ENCODE data around the gene TMEM184B. TPM values are rescaled to one million over a fixed set of nuclear protein-coding genes. Genes with fewer than 3 reads are reported as not detected.

Gene TMEM184B
- total and polyA plus RNA-seq, 2 of the 8 experiments (the other 6 are each of a cell fraction or from before 2014, with no cell fraction given): 41.6 to 81.0 TPM

DNA sequence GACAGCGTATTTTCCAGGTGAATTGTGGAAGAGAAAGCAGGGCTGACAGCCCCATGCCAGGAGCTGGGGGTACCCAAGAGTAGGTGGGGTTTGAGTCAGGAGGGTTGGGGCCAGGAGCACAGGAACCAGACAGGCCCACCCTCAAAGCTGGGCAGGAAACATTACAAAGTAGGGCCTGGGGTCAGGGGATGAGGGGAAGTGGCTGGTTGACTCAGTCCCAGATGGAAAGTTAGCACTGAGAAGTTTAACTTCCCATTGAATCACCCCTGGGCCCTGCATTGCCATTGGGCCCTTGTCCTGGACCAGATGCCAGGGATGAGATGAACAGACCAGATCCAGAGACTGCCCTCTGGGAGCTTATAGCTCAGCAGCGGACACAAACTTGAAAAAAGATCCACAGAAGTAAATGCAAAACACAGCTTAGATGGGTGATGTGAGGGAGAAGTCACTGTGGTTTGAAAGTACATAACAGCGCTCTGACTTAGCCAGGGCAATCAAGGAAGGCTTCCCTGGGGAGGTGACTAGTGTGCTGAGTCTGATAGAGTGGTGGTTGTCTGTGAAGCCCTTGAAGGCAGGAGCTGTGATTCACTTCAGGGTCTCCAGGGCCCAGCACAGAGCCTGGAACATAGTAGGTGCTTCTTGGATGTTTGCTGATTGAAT is 68.8 kb downstream of the TMEM184B start:
- H2BK15ac ChIP-seq (ENCODE audit: low read length): 0 out of 2 replicates have a peak overlapping the region, but pooled peaks have one; percentile 29
- H2AFZ ChIP-seq (ENCODE audit: low read length): no peak overlapping the region
- peaks cover 2 to 21% of the 10 kb centered on the region in 2 experiments; a peak in 2 of 4 replicates for H3K79me2 ChIP-seq (ENCODE audit: control insufficient read depth in 1 of 2, insufficient read depth in 2 of 2, low read length in 2 of 2)
- peaks cover 7 to 11% of the 10 kb centered on the region in 2 experiments for H4K20me1 ChIP-seq (replicated peaks in 1 of 2; ENCODE audit: control insufficient read depth in 1 of 2, insufficient read depth in 2 of 2, low read length in 2 of 2)
- ChIA-PET POLR2A (ENCODE audit: partially characterized antibody) (interaction anchor here (0.8 to 6.6 kb wide), 5 partner anchors 10 to 194 kb away, joined by 3 to 65 read pairs (median 3); no protein-coding TSS in a partner anchor), CTCF (ENCODE audit: partially characterized antibody) (interaction anchor here (0.6 to 2.8 kb wide), 13 partner anchors 8 to 152 kb away, joined by 3 to 12 read pairs (median 3); no protein-coding TSS in a partner anchor)
- H3K4me3 ChIP-seq (ENCODE audit: extremely low read depth in 1 of 4, insufficient read depth in 2 of 4, low read depth in 3 of 4, low read length in 4 of 4): peak overlapping the region in 2 of 4 experiments; percentile 66 to 82; a peak in 3 of 8 replicates
- H3K4me1 ChIP-seq (replicated peaks in 1 of 4; ENCODE audit: control insufficient read depth in 3 of 4, insufficient read depth in 4 of 4, low read length in 3 of 4): peaks cover 0 to 10% (median 6%) of the 10 kb centered on the region in 4 experiments; a peak in 6 of 7 replicates
- H3K9ac ChIP-seq (replicated peaks in 1 of 4; ENCODE audit: extremely low read depth in 1 of 4, low read depth in 3 of 4, low read length in 3 of 4): no peak overlapping the region
- H3K18ac ChIP-seq (ENCODE audit: extremely low read depth, low read length): no peak overlapping the region
- no peak overlapping the region for H3K23ac ChIP-seq (ENCODE audit: insufficient read length)
- DNase-seq (ENCODE audit: low read depth in 1 of 2, low spot score in 2 of 2): no peak
- H3K23me2 ChIP-seq (ENCODE audit: low read depth, low read length): peaks cover 17% of the 10 kb centered on the region
- H3K4me2 ChIP-seq (ENCODE audit: insufficient read depth in 1 of 2, low read depth in 2 of 2, low read length in 2 of 2): peak overlapping the region; percentile 76 to 90; a peak in 3 of 4 replicates
- no peak overlapping the region for H2BK120ac ChIP-seq (replicated peaks; ENCODE audit: low read depth, low read length)
- 0 out of 2 replicates have a peak overlapping the region, but pooled peaks have one; percentile 27 for H2BK12ac ChIP-seq (ENCODE audit: low read depth, low read length)
- H3K27ac ChIP-seq (ENCODE audit: low read depth, low read length): no peak overlapping the region
- no peak overlapping the region for H2AK5ac ChIP-seq (ENCODE audit: low read depth, low read length)
- no peaks in the 10 kb centered on the region for H3K79me1 ChIP-seq (ENCODE audit: low read depth, low read length)
- H4K8ac ChIP-seq (ENCODE audit: extremely low read depth, insufficient read depth, low read length): no peak overlapping the region
- peaks cover 0 to 14% (median 11%) of the 10 kb centered on the region in 4 experiments; a peak in 5 of 7 replicates for H3K27me3 ChIP-seq (replicated peaks in 1 of 4; ENCODE audit: control insufficient read depth in 3 of 4, extremely low read depth in 1 of 4, insufficient read depth in 3 of 4, low read length in 3 of 4)
- no peak overlapping the region for H3K4ac ChIP-seq (replicated peaks; ENCODE audit: insufficient read length, low read depth, low read length)
- 80% methylated on average over 3 of the region's 3 CpGs; no CpG with 5 or more reads in 1 of the 2 experiments for WGBS, 2 experiments (ENCODE audit: extremely low coverage in 1 of 2, insufficient coverage in 1 of 2, insufficient read length in 1 of 2, insufficient replicate concordance in 2 of 2, low coverage in 1 of 2, low lambda C conversion rate in 2 of 2, missing lambda C conversion rate in 1 of 2)
- H3K56ac ChIP-seq (replicated peaks; ENCODE audit: insufficient read length, low read depth, low read length): no peak overlapping the region
- no peak overlapping the region for H4K91ac ChIP-seq (replicated peaks; ENCODE audit: insufficient read length, low read length)
- TF ChIP-seq SAP30 (IDR thresholded peaks at IDR 0.05; ENCODE audit: insufficient read depth, insufficient replicate concordance, low read length) (no peak), YY1 (IDR thresholded peaks at IDR 0.05; ENCODE audit: low read depth, low read length) (no peak), POLR2AphosphoS5 (IDR thresholded peaks at IDR 0.05; ENCODE audit: low read depth, low read length) (0 out of 2 replicates have a peak, but pooled peaks have one; percentile 9), KDM4A (IDR thresholded peaks at IDR 0.05; ENCODE audit: low read depth, low read length, severe bottlenecking) (no peak), GTF2F1 (IDR thresholded peaks at IDR 0.05; ENCODE audit: borderline replicate concordance, low read depth, low read length) (no peak), POLR2A (IDR thresholded peaks at IDR 0.05; ENCODE audit: control extremely low read depth in 1 of 2, low read depth in 2 of 2, low read length in 2 of 2) (peak in 1 of 2 experiments; percentile 26; a peak in 1 of 3 replicates), TEAD4 (IDR thresholded peaks at IDR 0.05; ENCODE audit: low read depth, low read length) (no peak)
- H3K36me3 ChIP-seq (ENCODE audit: control insufficient read depth in 2 of 4, insufficient read depth in 4 of 4, low read length in 3 of 4): no peaks in the 10 kb centered on the region
- no peak overlapping the region for H2BK20ac ChIP-seq (ENCODE audit: low read length)
- no peak overlapping the region for H2BK5ac ChIP-seq (ENCODE audit: low read depth, low read length)
- H3K9me3 ChIP-seq (ENCODE audit: insufficient read depth in 2 of 2, low read depth in 1 of 2, low read length in 1 of 2): no peaks in the 10 kb centered on the region
- FAIRE-seq: no peak
- H4K5ac ChIP-seq (ENCODE audit: insufficient read length, low read depth, low read length): no peak overlapping the region
- H3K14ac ChIP-seq (ENCODE audit: insufficient read length): no peak overlapping the region
